A204.1 (cell line): ENCODE data around the gene TSPAN10.
"Not testable (repeated sequence)": the region's sequence is repeated elsewhere in the genome, so short reads cannot be mapped to it uniquely, and the experiment has no call there.

Source experiments
- FAIRE-seq: peaks from 2 replicates; lab custom pipeline; 2012; peaks lifted over from hg19 to GRCh38; lab: Jason Lieb, UNC

Gene TSPAN10

GRCh38 chr17:81636505-81637288 is at the start of gene TSPAN10, which contains the start of gene NPLOC4:
TSS of gene TSPAN10 (plus strand) at chr17:81637196. CDS start at chr17:81642413, 5,217 bp downstream.
TSS of gene NPLOC4 (minus strand) at chr17:81637112. CDS start at chr17:81636930, 182 bp downstream.
- FAIRE-seq, result no peak

- FAIRE-seq, result no peak
These were observed 47.4 kb upstream of the TSPAN10 start for GRCh38 chr17:81589612-81590011.

GRCh38 chr17:81590121-81590520 is 46.9 kb upstream of the TSPAN10 start:
- FAIRE-seq, result no peak

GRCh38 chr17:81591971-81592370 is 45.0 kb upstream of the TSPAN10 start:
- FAIRE-seq, result no peak

GRCh38 chr17:81593105-81593871 is 43.7 kb upstream of the TSPAN10 start:
- FAIRE-seq, result no peak

GRCh38 chr17:81599719-81600486 is 37.1 kb upstream of the TSPAN10 start:
- no peak for FAIRE-seq

- peak; percentile 83 for FAIRE-seq
These were observed 35.4 kb upstream of the TSPAN10 start for GRCh38 chr17:81601525-81602120.

- FAIRE-seq, result no peak
These were observed 33.0 kb upstream of the TSPAN10 start for GRCh38 chr17:81603846-81604610.

GRCh38 chr17:81607431-81607830 is 29.6 kb upstream of the TSPAN10 start:
- FAIRE-seq, result no peak

GRCh38 chr17:81608082-81608481 is 28.9 kb upstream of the TSPAN10 start:
- FAIRE-seq, result no peak

- FAIRE-seq, result no peak
These were observed 28.4 kb upstream of the TSPAN10 start for GRCh38 chr17:81608605-81609004.

GRCh38 chr17:81609541-81610311 is 27.3 kb upstream of the TSPAN10 start:
- no peak for FAIRE-seq

GRCh38 chr17:81612172-81612970 is 24.6 kb upstream of the TSPAN10 start:
- FAIRE-seq, result no peak

- no peak for FAIRE-seq
These were observed 21.5 kb upstream of the TSPAN10 start for GRCh38 chr17:81615401-81615930.

- FAIRE-seq, result no peak
These were observed 20.1 kb upstream of the TSPAN10 start for GRCh38 chr17:81616877-81617276.

- not testable (repeated sequence) for FAIRE-seq
These were observed 18.7 kb upstream of the TSPAN10 start for GRCh38 chr17:81618307-81618706.

GRCh38 chr17:81621494-81622130 is 15.4 kb upstream of the TSPAN10 start:
- no peak for FAIRE-seq

- FAIRE-seq, result no peak
These were observed 6.7 kb upstream of the TSPAN10 start for GRCh38 chr17:81630274-81630673.

GRCh38 chr17:81631482-81631881 is 5.5 kb upstream of the TSPAN10 start:
- FAIRE-seq, result no peak
